NB4 (cell line): Measurements from ENCODE around the gene PIPOX.
A peak's percentile ranks its signal among the peaks of the same experiment; 100 is the strongest.

ENCODE experiments used
- DNase-seq: peaks from one replicate; pipeline ENCODE4 v3.0.0; 2010; ENCODE audit warnings: low read depth
- H3K4me3 ChIP-seq: one replicate; pipeline ENCODE4 v1.5.1; 2011; ENCODE audit warnings: mild to moderate bottlenecking, low read depth, low read length, moderate library complexity
- CTCF ChIP-seq: IDR thresholded peaks from one replicate; pipeline ENCODE4 v1.5.1; 2012; ENCODE audit warnings: low read depth, low read length
- MAX ChIP-seq: IDR thresholded peaks from 2 replicates; pipeline ENCODE4 v1.6.1; 2011; ENCODE audit warnings: low read depth, low read length
- MYC ChIP-seq: IDR thresholded peaks from 2 replicates; pipeline ENCODE4 v1.6.1; 2011; ENCODE audit warnings: low read depth, low read length
- POLR2A ChIP-seq: IDR thresholded peaks from 2 replicates; pipeline ENCODE4 v1.6.1; 2011; ENCODE audit warnings: mild to moderate bottlenecking; ENCODE audit not compliant: insufficient read length; ENCODE audit errors: extremely low read depth

Gene PIPOX

DNA sequence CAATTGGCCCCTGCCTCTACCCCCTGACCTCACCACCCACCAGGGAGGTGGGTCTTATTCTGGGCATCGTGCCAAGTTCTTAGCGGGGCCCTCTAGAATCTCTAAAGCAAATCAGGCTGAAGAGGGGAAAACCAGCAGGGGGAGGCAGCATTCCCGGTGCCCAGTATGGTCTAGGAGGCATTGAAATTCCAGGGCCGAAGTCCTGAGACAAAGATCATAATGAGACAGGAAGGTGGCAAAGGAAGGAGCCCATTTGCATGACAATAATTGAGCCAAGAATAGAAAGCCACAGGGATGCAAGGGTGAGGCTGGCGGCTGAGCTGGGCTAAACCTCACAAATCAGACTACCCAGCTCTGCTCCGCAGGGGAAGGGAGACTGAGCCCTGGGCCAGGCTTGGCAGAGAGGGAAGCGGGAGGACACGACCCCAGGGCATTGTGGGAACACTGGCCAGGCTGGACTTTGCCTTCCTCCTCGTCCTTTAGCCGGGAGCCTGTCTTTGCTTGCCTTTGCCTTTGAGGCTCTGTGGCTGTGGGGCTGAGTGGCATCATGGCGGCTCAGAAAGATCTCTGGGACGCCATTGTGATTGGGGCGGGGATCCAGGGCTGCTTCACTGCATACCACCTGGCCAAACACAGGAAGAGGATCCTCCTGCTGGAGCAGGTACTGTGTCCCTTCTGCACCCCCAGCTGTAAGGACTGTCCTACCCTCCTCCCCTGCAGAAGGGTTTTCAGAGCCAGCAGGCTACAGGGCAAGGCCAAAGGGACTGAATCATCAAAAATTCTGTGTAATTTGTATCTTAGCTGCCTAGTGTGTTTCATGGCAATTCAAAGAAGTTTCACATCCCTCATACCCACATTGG, at the start of gene PIPOX:
TSS of gene PIPOX (plus strand) at position 463 of the 860 bp plus-strand sequence. CDS start at position 548, 85 bp downstream.
- TF ChIP-seq POLR2A (no peak), MAX (no peak), MYC (no peak), CTCF (no peak)

GRCh38 chr17:28993645-28994426, 49.1 kb upstream of the PIPOX start:
- no peak for DNase-seq
- H3K4me3 ChIP-seq: no peak overlapping the region
- TF ChIP-seq MYC (no peak), MAX (no peak), CTCF (no peak), POLR2A (no peak)

More for the DNA sequence above, at the start of gene PIPOX:
- no peak within 1 kb of the TSS for H3K4me3 ChIP-seq
- peak; percentile 55 for DNase-seq

GRCh38 chr17:28996554-28997096, 46.3 kb upstream of the PIPOX start:
- H3K4me3 ChIP-seq: no peak overlapping the region
- TF ChIP-seq POLR2A (no peak), MYC (no peak), CTCF (no peak), MAX (no peak)
- DNase-seq: no peak

- DNase-seq: no peak
- no peak overlapping the region for H3K4me3 ChIP-seq
- no peak for TF ChIP-seq CTCF
- TF ChIP-seq MYC: no peak
- no peak for TF ChIP-seq POLR2A
These were observed 45.1 kb upstream of the PIPOX start for GRCh38 chr17:28997806-28998205.

DNA sequence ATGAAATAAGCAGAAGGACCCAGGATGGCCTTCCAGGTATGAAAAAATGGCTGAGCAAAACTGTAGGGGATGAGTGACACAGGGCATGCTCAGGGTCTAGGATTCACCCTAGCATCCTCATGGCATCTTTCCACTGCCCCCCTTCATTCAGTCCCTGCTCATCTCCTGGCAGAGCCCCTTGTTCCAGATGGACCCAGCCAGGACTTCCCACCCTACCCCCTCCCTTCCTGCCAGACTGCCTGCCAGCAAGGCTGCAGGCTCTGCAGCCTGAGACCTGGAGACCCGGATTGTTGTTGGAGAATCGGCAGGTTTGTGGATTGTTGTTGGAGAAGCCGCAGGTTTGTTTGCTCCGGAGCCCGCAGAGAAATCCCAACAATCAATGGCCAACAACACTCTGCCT, 43.7 kb upstream of the PIPOX start:
- no peak overlapping the region for H3K4me3 ChIP-seq
- TF ChIP-seq CTCF (no peak), MAX (no peak), POLR2A (no peak), MYC (no peak)
- DNase-seq: no peak
